Measurements from ENCODE around the gene GINS3. TPM values are rescaled to one million over a fixed set of nuclear protein-coding genes. Genes with fewer than 3 reads are reported as not detected.
A peak's percentile ranks its signal among the peaks of the same experiment; 100 is the strongest.

GINS3 gene
- total RNA-seq, 3 donors from 2014 or later = 2.6 to 5.2 (median 4.0) TPM

DNA sequence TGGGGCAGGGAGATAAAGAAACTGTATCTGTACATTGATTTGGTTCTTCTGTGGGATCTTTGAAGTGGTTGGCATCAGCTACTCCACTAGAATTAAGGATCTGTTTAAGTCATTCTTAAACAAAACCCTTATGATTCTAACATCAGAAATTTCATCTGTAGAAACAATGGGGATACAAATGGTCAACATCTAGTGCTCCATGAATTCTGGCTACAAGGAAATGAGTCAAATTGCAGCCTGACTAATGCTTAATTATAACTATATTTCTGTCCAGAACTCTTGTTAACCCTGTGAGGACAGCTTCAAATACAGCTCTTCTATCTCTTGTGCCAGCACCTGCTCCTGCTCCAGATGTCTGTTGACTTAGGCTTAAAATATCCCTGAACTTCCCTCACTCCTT, 13.9 kb upstream of the GINS3 start:
- intact Hi-C loops (cut with DNase I, micrococcal nuclease) = no loop called here
- no peak for TF ChIP-seq CTCF (IDR thresholded peaks at IDR 0.05)
- DNase-seq (no peak), ATAC-seq (no peak)
- Histone ChIP-seq H3K9me3 (no peaks in the 10 kb centered on the region), H3K4me3 (no peak overlapping the region), H3K36me3 (ENCODE audit: low read depth) (no peaks in the 10 kb centered on the region), H3K4me1 (ENCODE audit: low read depth) (no peaks in the 10 kb centered on the region)

DNA sequence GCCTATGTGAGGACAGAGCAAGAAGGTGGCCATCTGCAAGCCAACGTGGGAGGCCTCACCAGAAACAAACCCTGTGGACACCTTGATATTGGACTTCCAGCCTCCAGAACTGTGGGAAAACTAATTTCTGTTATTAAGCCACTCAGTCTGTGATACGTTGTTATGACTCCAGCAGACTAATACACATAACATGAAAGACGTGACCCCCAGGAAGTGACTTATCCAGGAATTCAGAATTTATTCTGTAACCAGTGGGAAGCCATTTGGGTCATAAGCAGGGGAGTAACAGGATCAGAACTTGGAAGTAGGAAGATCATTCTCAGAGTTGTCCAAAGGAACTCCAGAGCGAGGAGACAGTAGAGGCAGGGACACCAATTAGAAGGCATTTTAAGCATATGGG, 12.5 kb upstream of the GINS3 start:
- no peaks in the 10 kb centered on the region for H3K9me3 ChIP-seq
- DNase-seq (no peak), ATAC-seq (no peak)
- H3K36me3 ChIP-seq (ENCODE audit: low read depth) = no peaks in the 10 kb centered on the region
- intact Hi-C loops (cut with DNase I, micrococcal nuclease) = no loop called here
- TF ChIP-seq CTCF (IDR thresholded peaks at IDR 0.05) = no peak
- no peak overlapping the region for H3K4me3 ChIP-seq
- H3K4me1 ChIP-seq (ENCODE audit: low read depth) = no peaks in the 10 kb centered on the region

DNA sequence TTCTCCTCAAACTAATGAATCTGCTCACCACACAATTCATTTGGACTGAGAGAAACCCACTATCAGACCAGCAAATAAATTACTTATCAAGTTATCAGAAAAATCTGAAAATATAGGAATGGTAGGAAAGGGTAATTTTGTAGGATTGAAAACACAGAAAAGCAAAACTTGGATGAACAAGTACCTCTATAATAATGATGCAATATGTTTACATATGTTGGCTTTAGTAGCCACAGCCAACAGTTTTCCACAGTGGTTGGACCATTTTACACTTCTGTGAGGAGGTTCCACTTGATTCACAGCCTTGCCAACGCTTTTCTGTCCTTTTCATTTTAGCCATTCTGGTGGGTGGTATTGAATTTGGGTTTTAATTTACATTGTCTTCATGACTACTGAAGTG, 10.6 kb upstream of the GINS3 start:
- DNase-seq (no peak), ATAC-seq (no peak)
- intact Hi-C loops (cut with DNase I, micrococcal nuclease) = no loop called here
- no peaks in the 10 kb centered on the region for H3K4me1 ChIP-seq (ENCODE audit: low read depth)
- H3K36me3 ChIP-seq (ENCODE audit: low read depth) = no peaks in the 10 kb centered on the region
- H3K9me3 ChIP-seq = no peaks in the 10 kb centered on the region
- TF ChIP-seq CTCF (IDR thresholded peaks at IDR 0.05) = no peak
- H3K4me3 ChIP-seq = no peak overlapping the region

DNA sequence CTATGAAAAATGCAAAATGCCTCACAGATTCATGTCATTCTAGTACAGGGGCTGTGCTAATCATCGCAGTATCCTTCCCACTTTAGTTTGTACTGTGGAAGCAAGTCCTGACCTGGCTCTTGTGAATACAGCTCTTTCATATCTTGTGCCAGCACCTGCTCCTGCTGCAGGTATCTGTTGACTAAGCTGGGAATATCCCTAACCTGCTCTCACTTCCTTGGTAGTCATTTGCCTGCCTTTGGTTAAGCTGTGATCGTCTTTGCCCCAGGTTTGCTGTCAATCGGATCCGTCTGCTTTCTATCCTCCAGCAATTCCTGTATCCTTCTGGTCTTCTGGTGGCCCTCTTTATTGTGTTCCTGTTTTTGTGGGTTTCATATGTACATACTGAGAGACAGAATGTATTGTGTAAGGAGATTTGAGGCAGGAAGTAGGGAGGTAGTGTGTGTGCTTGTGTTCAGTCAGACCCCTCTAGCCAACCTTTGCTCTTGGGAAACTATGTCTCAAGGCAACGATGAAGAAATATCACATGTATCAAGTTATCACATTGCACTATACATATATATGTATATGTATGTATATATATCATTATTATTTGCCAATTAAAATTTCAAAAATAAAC, 7.7 kb upstream of the GINS3 start:
- no peak for DNase-seq
- H3K4me1 ChIP-seq (ENCODE audit: low read depth) = no peaks in the 10 kb centered on the region
- H3K4me3 ChIP-seq = no peak overlapping the region
- peak; percentile 88 for ATAC-seq
- H3K36me3 ChIP-seq (ENCODE audit: low read depth) = no peaks in the 10 kb centered on the region
- no peak for TF ChIP-seq CTCF (IDR thresholded peaks at IDR 0.05)
- H3K9me3 ChIP-seq = no peaks in the 10 kb centered on the region
- intact Hi-C loops (cut with DNase I, micrococcal nuclease) = no loop called here

DNA sequence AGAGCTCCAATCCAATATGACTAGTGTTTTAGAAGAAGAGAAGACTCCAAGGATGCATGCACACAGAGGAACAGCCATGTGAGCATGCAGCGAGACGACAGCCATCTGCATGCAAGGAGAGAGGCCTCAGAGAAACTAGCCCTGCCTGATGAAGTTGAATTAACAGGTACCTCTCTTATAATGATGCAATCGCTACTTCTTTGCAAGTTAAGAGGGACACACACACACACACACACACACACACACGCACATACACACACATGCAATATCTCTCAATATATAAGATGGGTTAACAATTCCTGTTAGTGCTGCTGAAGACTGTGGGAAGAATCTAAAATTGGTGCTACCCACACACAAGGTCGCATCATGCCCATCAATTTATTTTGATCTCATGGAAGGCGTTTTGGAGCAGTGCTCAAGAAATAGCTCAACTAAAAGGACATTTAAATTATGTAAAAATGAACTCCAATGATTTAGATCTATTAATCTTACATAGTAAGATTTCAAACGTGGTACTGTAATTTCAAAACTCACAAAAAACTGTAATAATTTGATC, 7.0 kb upstream of the GINS3 start:
- no peak for TF ChIP-seq CTCF (IDR thresholded peaks at IDR 0.05)
- H3K9me3 ChIP-seq = no peaks in the 10 kb centered on the region
- no peak overlapping the region for H3K4me3 ChIP-seq
- no peaks in the 10 kb centered on the region for H3K36me3 ChIP-seq (ENCODE audit: low read depth)
- ATAC-seq (no peak), DNase-seq (no peak)
- intact Hi-C loops (cut with DNase I, micrococcal nuclease) = no loop called here
- no peaks in the 10 kb centered on the region for H3K4me1 ChIP-seq (ENCODE audit: low read depth)

- no peaks in the 10 kb centered on the region for H3K4me1 ChIP-seq (ENCODE audit: low read depth)
- intact Hi-C loops (cut with DNase I, micrococcal nuclease) = no loop called here
Observed at GRCh38 chr16:58389724-58390123, 2.5 kb upstream of the GINS3 start.

More at GRCh38 chr16:58389724-58390123, 2.5 kb upstream of the GINS3 start:
- ATAC-seq (no peak), DNase-seq (no peak)
- H3K36me3 ChIP-seq (ENCODE audit: low read depth) = no peaks in the 10 kb centered on the region
- H3K4me3 ChIP-seq = no peak overlapping the region
- no peaks in the 10 kb centered on the region for H3K9me3 ChIP-seq
- no peak for TF ChIP-seq CTCF (IDR thresholded peaks at IDR 0.05)

All from mucosa of descending colon (tissue), 3 donors.